Loucy (cell line): ENCODE data around the gene NCKAP5.

Experiments
- H2AFZ ChIP-seq: fragments of 200-600 bp; sonication (generic); 2 replicates; pipeline ENCODE4 v1.6.0; 2016; ENCODE audit warnings: antibody characterized with exemption, mild to moderate bottlenecking, low read length, moderate library complexity
- H3F3A ChIP-seq: fragments of 200-600 bp; 2 replicates; pipeline ENCODE4 v1.6.0; 2016; ENCODE audit warnings: antibody characterized with exemption, low read depth, mild to moderate bottlenecking
- H3K27me3 ChIP-seq: fragments of 200-600 bp; sonication (generic); 2 replicates; pipeline ENCODE4 v1.6.1; 2014; ENCODE audit warnings: low read length, mild to moderate bottlenecking; ENCODE audit not compliant: insufficient read depth, poor library complexity, severe bottlenecking
- H3K36me3 ChIP-seq: fragments of 200-600 bp; sonication (generic); 2 replicates; pipeline ENCODE4 v1.6.1; 2016; ENCODE audit warnings: low read length; ENCODE audit not compliant: insufficient read depth
- H3K4me1 ChIP-seq: fragments of 200-600 bp; sonication (generic); 2 replicates; pipeline ENCODE4 v1.5.1; 2014; ENCODE audit warnings: low read length, mild to moderate bottlenecking; ENCODE audit not compliant: insufficient read depth, poor library complexity, severe bottlenecking
- H3K4me2 ChIP-seq: fragments of 200-600 bp; sonication (generic); 2 replicates; pipeline ENCODE4 v1.6.0; 2014; ENCODE audit warnings: antibody characterized with exemption, low read length, low read depth, mild to moderate bottlenecking; ENCODE audit not compliant: poor library complexity, severe bottlenecking
- H3K4me3 ChIP-seq: fragments of 200-600 bp; sonication (generic); 2 replicates; pipeline ENCODE4 v1.5.1; 2014; ENCODE audit warnings: low read length, mild to moderate bottlenecking, mixed read lengths; ENCODE audit not compliant: poor library complexity, severe bottlenecking
- H3K79me2 ChIP-seq: fragments of 200-600 bp; sonication (generic); 2 replicates; pipeline ENCODE4 v1.6.1; 2014; ENCODE audit warnings: low read length; ENCODE audit not compliant: insufficient read depth
- H3K9ac ChIP-seq: fragments of 200-600 bp; sonication (generic); 2 replicates; pipeline ENCODE4 v1.6.0; 2014; ENCODE audit warnings: mild to moderate bottlenecking, low read depth, low read length, moderate library complexity; ENCODE audit not compliant: poor library complexity, severe bottlenecking
- H3K9me2 ChIP-seq: fragments of 200-600 bp; sonication (generic); replicated peaks from 2 replicates; pipeline ENCODE4 v1.6.1; 2016; ENCODE audit warnings: low read depth, low read length, mixed read lengths
- H3K9me3 ChIP-seq: fragments of 200-600 bp; sonication (generic); 2 replicates; pipeline ENCODE4 v1.6.1; 2014; ENCODE audit warnings: mild to moderate bottlenecking, antibody characterized with exemption, low read length, low read depth; ENCODE audit not compliant: insufficient read depth
- H4K20me1 ChIP-seq: fragments of 200-600 bp; sonication (generic); 2 replicates; pipeline ENCODE4 v1.6.0; 2014; ENCODE audit warnings: antibody characterized with exemption, low read length, mild to moderate bottlenecking; ENCODE audit not compliant: insufficient read depth, poor library complexity, severe bottlenecking
- EZH2phosphoT487 ChIP-seq: fragments of 200-600 bp; IDR thresholded peaks from 2 replicates; pipeline ENCODE4 v1.6.1; 2018; ENCODE audit warnings: antibody characterized with exemption, mild to moderate bottlenecking, moderate library complexity, borderline replicate concordance
- TF ChIP-seq, protein P1 (sequence below): fragments of 200-600 bp; sonication (generic); conservative IDR thresholded peaks from 2 replicates; pipeline ENCODE4 v1.5.1; 2014; ENCODE audit warnings: mild to moderate bottlenecking, antibody characterized with exemption, low read length

The NCKAP5 gene

DNA sequence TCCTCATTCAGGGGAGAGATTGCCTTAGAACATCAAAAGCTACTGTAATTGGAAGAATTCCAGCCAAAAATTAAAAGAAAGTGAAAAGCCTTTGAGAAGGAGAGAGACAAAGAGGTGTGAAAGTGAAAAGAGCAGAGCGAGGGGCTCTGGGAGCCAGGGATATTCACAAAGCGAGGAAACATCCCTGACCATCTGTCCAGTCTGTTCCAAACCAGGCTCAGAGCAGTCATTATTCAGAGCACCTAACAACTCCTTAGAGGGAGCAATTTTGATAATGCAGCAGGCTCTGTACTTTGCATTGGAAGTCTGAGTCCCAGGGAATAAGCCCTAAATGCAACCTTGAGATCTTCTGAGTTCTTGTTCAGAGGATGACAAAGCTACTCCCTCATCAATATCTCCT, 779.2 kb downstream of the NCKAP5 start:
- Histone ChIP-seq H4K20me1 (no peaks in the 10 kb centered on the region), H3K9me2 (no peaks in the 10 kb centered on the region), H3K9me3 (no peaks in the 10 kb centered on the region), H3K36me3 (no peaks in the 10 kb centered on the region), H3K9ac (no peak overlapping the region), H3K27me3 (no peaks in the 10 kb centered on the region), H2AFZ (no peak overlapping the region), H3K79me2 (no peaks in the 10 kb centered on the region), H3K4me2 (no peak overlapping the region), H3K4me1 (no peaks in the 10 kb centered on the region), H3F3A (no peaks in the 10 kb centered on the region), H3K4me3 (no peak overlapping the region)
- no peak for TF ChIP-seq EZH2phosphoT487
- TF ChIP-seq, protein P1, sequence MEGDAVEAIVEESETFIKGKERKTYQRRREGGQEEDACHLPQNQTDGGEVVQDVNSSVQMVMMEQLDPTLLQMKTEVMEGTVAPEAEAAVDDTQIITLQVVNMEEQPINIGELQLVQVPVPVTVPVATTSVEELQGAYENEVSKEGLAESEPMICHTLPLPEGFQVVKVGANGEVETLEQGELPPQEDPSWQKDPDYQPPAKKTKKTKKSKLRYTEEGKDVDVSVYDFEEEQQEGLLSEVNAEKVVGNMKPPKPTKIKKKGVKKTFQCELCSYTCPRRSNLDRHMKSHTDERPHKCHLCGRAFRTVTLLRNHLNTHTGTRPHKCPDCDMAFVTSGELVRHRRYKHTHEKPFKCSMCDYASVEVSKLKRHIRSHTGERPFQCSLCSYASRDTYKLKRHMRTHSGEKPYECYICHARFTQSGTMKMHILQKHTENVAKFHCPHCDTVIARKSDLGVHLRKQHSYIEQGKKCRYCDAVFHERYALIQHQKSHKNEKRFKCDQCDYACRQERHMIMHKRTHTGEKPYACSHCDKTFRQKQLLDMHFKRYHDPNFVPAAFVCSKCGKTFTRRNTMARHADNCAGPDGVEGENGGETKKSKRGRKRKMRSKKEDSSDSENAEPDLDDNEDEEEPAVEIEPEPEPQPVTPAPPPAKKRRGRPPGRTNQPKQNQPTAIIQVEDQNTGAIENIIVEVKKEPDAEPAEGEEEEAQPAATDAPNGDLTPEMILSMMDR: no peak

DNA sequence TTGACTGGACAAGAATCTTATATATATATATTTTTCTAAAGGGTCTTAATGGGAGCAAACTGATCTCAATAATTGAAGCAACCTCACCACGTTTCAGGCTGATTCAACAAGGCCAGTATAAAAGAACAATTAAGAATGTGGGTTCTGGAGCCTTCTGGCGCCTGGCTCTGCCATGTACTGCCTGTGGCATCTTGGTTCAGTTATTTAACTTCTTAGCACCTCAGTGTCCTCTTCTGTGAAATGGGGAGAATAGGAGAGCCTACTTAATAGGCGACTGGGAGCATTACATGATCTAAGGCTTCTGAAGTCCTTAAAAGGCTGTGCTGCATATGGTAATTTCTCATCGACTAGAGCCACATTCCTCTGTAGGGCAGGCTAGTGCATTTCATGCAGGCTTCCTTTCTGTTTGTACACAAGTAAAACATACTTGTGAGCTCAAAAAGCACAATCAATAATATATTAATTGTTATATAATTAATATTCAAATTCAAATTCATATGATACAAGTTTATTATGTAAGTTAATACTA, 779.9 kb downstream of the NCKAP5 start:
- no peaks in the 10 kb centered on the region for H3K27me3 ChIP-seq

DNA sequence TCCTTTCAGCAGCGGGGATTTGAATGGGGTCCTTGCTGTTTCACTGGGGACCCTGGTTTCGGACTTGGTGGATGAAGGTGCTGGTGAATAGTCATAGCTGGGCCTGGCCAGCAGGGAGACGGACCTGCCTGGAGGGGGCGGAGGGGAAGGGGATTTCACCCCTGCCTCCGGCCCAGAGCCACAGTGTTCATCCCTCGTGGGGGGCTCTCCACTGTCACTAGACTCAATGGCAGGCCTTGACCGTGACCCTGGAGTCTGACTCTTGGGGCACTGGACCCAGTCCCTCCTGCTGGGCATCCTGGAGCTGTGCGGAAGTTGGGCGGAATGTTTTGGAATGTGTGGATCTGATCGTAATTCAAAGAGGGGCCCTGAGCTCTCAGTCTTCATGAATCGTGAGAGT, 784.4 kb downstream of the NCKAP5 start:
- Histone ChIP-seq H3F3A (no peaks in the 10 kb centered on the region), H3K9ac (no peak overlapping the region), H3K9me2 (no peaks in the 10 kb centered on the region), H3K36me3 (no peaks in the 10 kb centered on the region), H3K4me3 (no peak overlapping the region), H3K9me3 (peaks cover 3% of the 10 kb centered on the region; the same call in 1 of the 2 replicates), H3K79me2 (no peaks in the 10 kb centered on the region), H2AFZ (no peak overlapping the region), H4K20me1 (no peaks in the 10 kb centered on the region), H3K4me2 (no peak overlapping the region), H3K4me1 (no peaks in the 10 kb centered on the region), H3K27me3 (no peaks in the 10 kb centered on the region)
- TF ChIP-seq, protein P1: no peak
- TF ChIP-seq EZH2phosphoT487: no peak

More for the DNA sequence above, 779.9 kb downstream of the NCKAP5 start:
- Histone ChIP-seq H3K79me2 (no peaks in the 10 kb centered on the region), H3K36me3 (no peaks in the 10 kb centered on the region), H3K4me1 (no peaks in the 10 kb centered on the region), H3F3A (no peaks in the 10 kb centered on the region), H3K9ac (no peak overlapping the region), H4K20me1 (no peaks in the 10 kb centered on the region), H3K9me3 (0 out of 2 replicates have a peak, but pooled peaks cover 3% of the 10 kb centered on the region), H3K4me2 (no peak overlapping the region), H3K9me2 (no peaks in the 10 kb centered on the region), H2AFZ (no peak overlapping the region), H3K4me3 (no peak overlapping the region)
- TF ChIP-seq, protein P1: no peak
- no peak for TF ChIP-seq EZH2phosphoT487
